K562 treated with DMSO at 1 percent for 4 hours (cell line): ENCODE data around the gene B4GALNT4. TPM values are rescaled to one million over a fixed set of nuclear protein-coding genes. Genes with fewer than 3 reads are reported as not detected.

Experiments used
- total RNA-seq: library from RNA; unstranded; fragments of 300-600 nt; gene quantifications from 2 replicates; pipeline ENCODE4 v1.2.3, GENCODE V29; 2022; ENCODE audit not compliant: insufficient read depth

The B4GALNT4 gene, protein sequence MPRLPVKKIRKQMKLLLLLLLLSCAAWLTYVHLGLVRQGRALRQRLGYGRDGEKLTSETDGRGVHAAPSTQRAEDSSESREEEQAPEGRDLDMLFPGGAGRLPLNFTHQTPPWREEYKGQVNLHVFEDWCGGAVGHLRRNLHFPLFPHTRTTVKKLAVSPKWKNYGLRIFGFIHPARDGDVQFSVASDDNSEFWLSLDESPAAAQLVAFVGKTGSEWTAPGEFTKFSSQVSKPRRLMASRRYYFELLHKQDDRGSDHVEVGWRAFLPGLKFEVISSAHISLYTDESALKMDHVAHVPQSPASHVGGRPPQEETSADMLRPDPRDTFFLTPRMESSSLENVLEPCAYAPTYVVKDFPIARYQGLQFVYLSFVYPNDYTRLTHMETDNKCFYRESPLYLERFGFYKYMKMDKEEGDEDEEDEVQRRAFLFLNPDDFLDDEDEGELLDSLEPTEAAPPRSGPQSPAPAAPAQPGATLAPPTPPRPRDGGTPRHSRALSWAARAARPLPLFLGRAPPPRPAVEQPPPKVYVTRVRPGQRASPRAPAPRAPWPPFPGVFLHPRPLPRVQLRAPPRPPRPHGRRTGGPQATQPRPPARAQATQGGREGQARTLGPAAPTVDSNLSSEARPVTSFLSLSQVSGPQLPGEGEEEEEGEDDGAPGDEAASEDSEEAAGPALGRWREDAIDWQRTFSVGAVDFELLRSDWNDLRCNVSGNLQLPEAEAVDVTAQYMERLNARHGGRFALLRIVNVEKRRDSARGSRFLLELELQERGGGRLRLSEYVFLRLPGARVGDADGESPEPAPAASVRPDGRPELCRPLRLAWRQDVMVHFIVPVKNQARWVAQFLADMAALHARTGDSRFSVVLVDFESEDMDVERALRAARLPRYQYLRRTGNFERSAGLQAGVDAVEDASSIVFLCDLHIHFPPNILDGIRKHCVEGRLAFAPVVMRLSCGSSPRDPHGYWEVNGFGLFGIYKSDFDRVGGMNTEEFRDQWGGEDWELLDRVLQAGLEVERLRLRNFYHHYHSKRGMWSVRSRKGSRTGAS
- total RNA-seq: 16.5 and 25.5 TPM in 2 replicates

DNA sequence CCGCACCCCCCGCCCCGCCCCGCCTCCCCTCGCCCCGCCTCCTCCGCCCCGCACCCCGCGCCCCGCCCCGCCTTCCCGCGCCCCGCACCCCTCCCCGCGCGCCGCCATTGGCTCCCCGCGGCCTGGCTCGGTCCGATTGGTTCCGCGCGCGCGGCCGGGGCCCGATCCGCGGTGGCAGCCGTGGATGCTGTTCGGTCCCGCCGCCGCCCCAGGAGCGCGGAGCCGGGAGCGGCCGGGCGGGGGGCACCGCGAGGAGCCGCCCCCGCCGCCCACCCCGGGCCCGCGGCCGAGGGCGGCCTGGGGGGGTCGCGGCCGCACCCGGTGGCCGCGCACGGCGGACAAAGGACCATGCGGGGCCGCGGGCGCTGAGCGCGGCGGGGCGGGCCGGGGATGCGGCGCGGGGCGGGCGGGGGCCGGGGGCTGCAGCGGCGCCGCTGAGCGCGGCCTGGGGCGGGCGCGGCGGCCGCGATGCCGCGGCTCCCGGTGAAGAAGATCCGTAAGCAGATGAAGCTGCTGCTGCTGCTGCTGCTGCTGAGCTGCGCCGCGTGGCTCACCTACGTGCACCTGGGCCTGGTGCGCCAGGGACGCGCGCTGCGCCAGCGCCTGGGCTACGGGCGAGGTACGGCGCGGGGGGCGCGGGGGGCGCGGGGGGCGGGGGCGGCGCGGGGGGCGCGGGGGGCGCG, at the start of gene B4GALNT4:
Gene B4GALNT4 (plus strand): TSS at position 164 of the 683 bp plus-strand sequence. CDS start 305 bp downstream, at position 469.

DNA sequence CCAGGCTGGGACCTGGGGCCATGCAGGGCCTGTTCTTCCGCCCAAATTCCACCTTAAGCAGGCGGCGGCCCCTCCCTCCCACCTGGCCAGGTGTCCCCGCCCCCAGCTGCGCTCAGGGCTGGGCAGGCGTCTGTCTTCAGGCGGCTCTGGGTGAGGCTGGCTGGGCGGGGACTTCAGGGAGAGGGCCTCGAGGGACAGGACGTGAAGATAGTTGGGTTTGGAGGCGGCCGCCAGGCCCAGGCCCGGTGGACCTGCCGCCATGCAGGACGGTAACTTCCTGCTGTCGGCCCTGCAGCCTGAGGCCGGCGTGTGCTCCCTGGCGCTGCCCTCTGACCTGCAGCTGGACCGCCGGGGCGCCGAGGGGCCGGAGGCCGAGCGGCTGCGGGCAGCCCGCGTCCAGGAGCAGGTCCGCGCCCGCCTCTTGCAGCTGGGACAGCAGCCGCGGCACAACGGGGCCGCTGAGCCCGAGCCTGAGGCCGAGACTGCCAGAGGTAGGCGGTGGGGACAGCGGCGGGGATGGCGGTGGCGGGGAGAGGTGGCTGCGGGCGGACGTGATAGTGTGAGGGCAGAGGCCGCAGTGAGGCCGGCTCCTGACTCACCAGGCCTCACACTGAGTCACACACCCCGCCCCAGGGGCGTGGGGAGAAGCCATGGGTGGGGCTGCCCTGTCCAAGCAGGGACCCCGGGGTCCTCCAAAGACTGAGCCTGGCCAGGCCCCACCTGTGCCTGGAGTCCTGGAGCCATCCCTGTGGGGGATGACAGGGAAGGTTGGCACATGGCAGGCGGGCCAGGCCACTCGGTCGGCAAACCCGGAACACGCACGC, 24.9 kb downstream of the B4GALNT4 start, which contains the start of gene PKP3:
Gene PKP3 (plus strand): TSS at position 176 of the 824 bp plus-strand sequence. CDS start 84 bp downstream, at position 260.

Other genes starting within 250 kb of the B4GALNT4 start
- gene SCGB1C1, start 176.4 kb upstream of the B4GALNT4 start, total RNA-seq: not detected in 2 replicates
- gene BET1L, start 162.1 kb upstream of the B4GALNT4 start, total RNA-seq: 36.8 and 39.4 TPM in 2 replicates
- 78.6 and 93.4 TPM in 2 replicates for gene RIC8A, start 161.8 kb upstream of the B4GALNT4 start, total RNA-seq
- gene SIRT3, start 133.2 kb upstream of the B4GALNT4 start, total RNA-seq: 20.7 and 22.5 TPM in 2 replicates
- gene PSMD13, start 132.5 kb upstream of the B4GALNT4 start, total RNA-seq: 164 and 182 TPM in 2 replicates
- 1.8 and 1.9 TPM in 2 replicates for gene NLRP6, start 91.1 kb upstream of the B4GALNT4 start, total RNA-seq
- 26.9 and 46.3 TPM in 2 replicates for gene PGGHG, start 80.4 kb upstream of the B4GALNT4 start, total RNA-seq
- gene IFITM5, start 70.0 kb upstream of the B4GALNT4 start, total RNA-seq: not detected in 2 replicates
- 549 and 600 TPM in 2 replicates for gene IFITM2, start 61.7 kb upstream of the B4GALNT4 start, total RNA-seq
- gene IFITM1, start 55.5 kb upstream of the B4GALNT4 start, total RNA-seq: 779 and 784 TPM in 2 replicates
- gene IFITM3, start 48.6 kb upstream of the B4GALNT4 start, total RNA-seq: 284 and 320 TPM in 2 replicates
- 59.2 and 64.0 TPM in 2 replicates for gene PKP3, start 24.7 kb downstream of the B4GALNT4 start, total RNA-seq
- 136 and 148 TPM in 2 replicates for gene SIGIRR, start 45.5 kb downstream of the B4GALNT4 start, total RNA-seq
- 9.7 and 16.7 TPM in 2 replicates for gene ANO9, start 72.5 kb downstream of the B4GALNT4 start, total RNA-seq
- 45.6 and 53.9 TPM in 2 replicates for gene PTDSS2, start 80.8 kb downstream of the B4GALNT4 start, total RNA-seq
- 227 and 244 TPM in 2 replicates for gene RNH1, start 137.7 kb downstream of the B4GALNT4 start, total RNA-seq
- gene HRAS, start 166.1 kb downstream of the B4GALNT4 start, total RNA-seq: 34.8 and 44.7 TPM in 2 replicates
- 2.4 and 3.2 TPM in 2 replicates for gene LRRC56, start 168.0 kb downstream of the B4GALNT4 start, total RNA-seq
- 4.5 and 5.5 TPM in 2 replicates for gene LMNTD2, start 191.2 kb downstream of the B4GALNT4 start, total RNA-seq
- 41.0 and 43.1 TPM in 2 replicates for gene RASSF7, start 191.5 kb downstream of the B4GALNT4 start, total RNA-seq
- 11.7 and 15.2 TPM in 2 replicates for gene PHRF1, start 207.0 kb downstream of the B4GALNT4 start, total RNA-seq
- 31.7 and 39.7 TPM in 2 replicates for gene IRF7, start 246.5 kb downstream of the B4GALNT4 start, total RNA-seq